HepG2 (cell line): ENCODE results near the gene MRPL2. TPM values are rescaled to one million over a fixed set of nuclear protein-coding genes. Genes with fewer than 3 reads are reported as not detected.
A peak's percentile ranks its signal among the peaks of the same experiment; 100 is the strongest.

Experiments used
- CENPX ChIP-seq: sonication (generic); formaldehyde crosslinking; IDR thresholded peaks from 2 replicates; pipeline ENCODE4 v1.9.0; 2021; ENCODE audit warnings: mild to moderate bottlenecking, missing genetic modification reagents, moderate library complexity
- ELF4 ChIP-seq: sonication (generic); formaldehyde crosslinking; IDR thresholded peaks from 2 replicates; pipeline ENCODE4 v1.5.0; 2020; ENCODE audit warnings: missing genetic modification reagents, mild to moderate bottlenecking, moderate library complexity, borderline replicate concordance
- GPN1 ChIP-seq: sonication (generic); formaldehyde crosslinking; IDR thresholded peaks from 2 replicates; pipeline ENCODE4 v1.5.1; 2020; ENCODE audit warnings: missing genetic modification reagents, borderline replicate concordance
- MIER2 ChIP-seq: IDR thresholded peaks from 2 replicates; pipeline ENCODE4 v1.6.1; 2016; ENCODE audit warnings: missing biosample characterization, missing genetic modification reagents
- MIXL1 ChIP-seq: IDR thresholded peaks from 2 replicates; pipeline ENCODE4 v1.6.1; 2016
- MTF2 ChIP-seq: sonication (generic); formaldehyde crosslinking; IDR thresholded peaks from 2 replicates; pipeline ENCODE4 v1.5.0; 2020; ENCODE audit warnings: missing genetic modification reagents, borderline replicate concordance
- PCBP2 ChIP-seq: fragments of 200-400 bp; formaldehyde crosslinking; optimal IDR thresholded peaks from 2 replicates; pipeline ENCODE3; 2018; ENCODE audit warnings: low read length, low read depth; ENCODE audit not compliant: poor library complexity, severe bottlenecking
- PRMT3 ChIP-seq: sonication (generic); formaldehyde crosslinking; IDR thresholded peaks from 2 replicates; pipeline ENCODE4 v1.8.1; 2022; ENCODE audit warnings: low read depth, mild to moderate bottlenecking, moderate library complexity, missing genetic modification reagents, borderline replicate concordance
- PTBP1 ChIP-seq: fragments of 200-400 bp; formaldehyde crosslinking; IDR thresholded peaks from 2 replicates; pipeline ENCODE4 v1.6.1; 2018; ENCODE audit warnings: low read length, low read depth; ENCODE audit not compliant: poor library complexity, severe bottlenecking
- RCOR2 ChIP-seq: IDR thresholded peaks from 2 replicates; pipeline ENCODE4 v1.6.1; 2016; ENCODE audit warnings: missing biosample characterization, missing genetic modification reagents
- REL ChIP-seq: sonication (generic); formaldehyde crosslinking; conservative IDR thresholded peaks from 2 replicates; pipeline ENCODE4 v1.8.0; 2022; ENCODE audit warnings: mild to moderate bottlenecking, missing genetic modification reagents, moderate library complexity
- RFXAP ChIP-seq: sonication (generic); formaldehyde crosslinking; IDR thresholded peaks from 2 replicates; pipeline ENCODE4 v1.4.0; 2020; ENCODE audit warnings: missing genetic modification reagents, borderline replicate concordance
- SP140L ChIP-seq: sonication (generic); formaldehyde crosslinking; IDR thresholded peaks from 2 replicates; pipeline ENCODE4 v1.4.0; 2020; ENCODE audit warnings: missing genetic modification reagents, borderline replicate concordance
- TRIM24 ChIP-seq: sonication (generic); formaldehyde crosslinking; IDR thresholded peaks from 2 replicates; pipeline ENCODE4 v1.8.0; 2022; ENCODE audit warnings: mild to moderate bottlenecking, missing genetic modification reagents
- XBP1 ChIP-seq: sonication (generic); formaldehyde crosslinking; IDR thresholded peaks from 2 replicates; pipeline ENCODE4 v1.5.0; 2020; ENCODE audit warnings: missing genetic modification reagents
- ZBTB7B ChIP-seq: sonication (generic); formaldehyde crosslinking; IDR thresholded peaks from 2 replicates; pipeline ENCODE4 v1.4.0; 2020; ENCODE audit warnings: missing genetic modification reagents
- ZFP36L1 ChIP-seq: sonication (generic); formaldehyde crosslinking; IDR thresholded peaks from 2 replicates; pipeline ENCODE4 v1.8.0; 2022; ENCODE audit warnings: mild to moderate bottlenecking, missing genetic modification reagents, moderate library complexity
- ZFP37 ChIP-seq: sonication (generic); formaldehyde crosslinking; IDR thresholded peaks from 2 replicates; pipeline ENCODE4 v1.4.0; 2020; ENCODE audit warnings: missing genetic modification reagents, borderline replicate concordance
- ZNF3 ChIP-seq: IDR thresholded peaks from 2 replicates; pipeline ENCODE4 v1.7.0; 2017; ENCODE audit warnings: inconsistent platforms
- ZNF331 ChIP-seq: sonication (generic); formaldehyde crosslinking; IDR thresholded peaks from 2 replicates; pipeline ENCODE4 v1.4.0; 2020; ENCODE audit warnings: missing genetic modification reagents
- ZNF616 ChIP-seq: sonication (generic); formaldehyde crosslinking; IDR thresholded peaks from 2 replicates; pipeline ENCODE4 v1.5.0; 2020; ENCODE audit warnings: low read depth, mild to moderate bottlenecking, missing genetic modification reagents
- ZNF619 ChIP-seq: sonication (generic); formaldehyde crosslinking; IDR thresholded peaks from 2 replicates; pipeline ENCODE4 v1.4.0; 2020; ENCODE audit warnings: mild to moderate bottlenecking, missing genetic modification reagents
- ZSCAN12 ChIP-seq: sonication (generic); formaldehyde crosslinking; IDR thresholded peaks from 2 replicates; pipeline ENCODE4 v1.9.0; 2021; ENCODE audit warnings: mild to moderate bottlenecking, missing genetic modification reagents
- ZSCAN9 ChIP-seq: IDR thresholded peaks from 2 replicates; pipeline ENCODE4 v1.6.1; 2016; ENCODE audit warnings: borderline replicate concordance
- polyA plus RNA-seq, 8 experiments: library from polyadenylated mRNA; depleted of rRNA in 3 of 8; stranded (reverse) in 7 of 8; unstranded in 1 of 8; fragments of >200 nt; fragmentation: Illumina TruSeq in 4 of 8; extraction: Trizol in 4 of 8; gene quantifications; 2 replicates each; pipeline versions ENCODE4 v1.2.1 to v1.2.3, GENCODE V29; 2011 to 2016; ENCODE audit warnings: low read depth in 4 of 8, missing spikeins in 1 of 8, mixed read lengths in 1 of 8; ENCODE audit not compliant: insufficient read depth in 1 of 8
- total RNA-seq, 5 experiments: library from RNA; depleted of rRNA; stranded (reverse); fragments of >200 nt; fragmentation: Illumina TruSeq; extraction: Trizol; gene quantifications; 2 replicates each; pipeline ENCODE4 v1.2.3, GENCODE V29; 2016; ENCODE audit warnings: low read depth in 1 of 5
- TF ChIP-seq, protein P1 (sequence below): IDR thresholded peaks from 2 replicates; pipeline ENCODE4 v1.6.1; 2016; ENCODE audit warnings: low read depth, missing genetic modification reagents, missing compliant biosample characterization
- TF ChIP-seq, protein P2 (sequence below): sonication (generic); formaldehyde crosslinking; IDR thresholded peaks from 2 replicates; pipeline ENCODE4 v1.8.0; 2022; ENCODE audit warnings: mild to moderate bottlenecking, missing genetic modification reagents, moderate library complexity

Gene MRPL2
- total and polyA plus RNA-seq, 2 of the 13 experiments (the other 11 are each of a cell fraction or from before 2014, with no cell fraction given): 56.8 to 65.6 TPM

DNA sequence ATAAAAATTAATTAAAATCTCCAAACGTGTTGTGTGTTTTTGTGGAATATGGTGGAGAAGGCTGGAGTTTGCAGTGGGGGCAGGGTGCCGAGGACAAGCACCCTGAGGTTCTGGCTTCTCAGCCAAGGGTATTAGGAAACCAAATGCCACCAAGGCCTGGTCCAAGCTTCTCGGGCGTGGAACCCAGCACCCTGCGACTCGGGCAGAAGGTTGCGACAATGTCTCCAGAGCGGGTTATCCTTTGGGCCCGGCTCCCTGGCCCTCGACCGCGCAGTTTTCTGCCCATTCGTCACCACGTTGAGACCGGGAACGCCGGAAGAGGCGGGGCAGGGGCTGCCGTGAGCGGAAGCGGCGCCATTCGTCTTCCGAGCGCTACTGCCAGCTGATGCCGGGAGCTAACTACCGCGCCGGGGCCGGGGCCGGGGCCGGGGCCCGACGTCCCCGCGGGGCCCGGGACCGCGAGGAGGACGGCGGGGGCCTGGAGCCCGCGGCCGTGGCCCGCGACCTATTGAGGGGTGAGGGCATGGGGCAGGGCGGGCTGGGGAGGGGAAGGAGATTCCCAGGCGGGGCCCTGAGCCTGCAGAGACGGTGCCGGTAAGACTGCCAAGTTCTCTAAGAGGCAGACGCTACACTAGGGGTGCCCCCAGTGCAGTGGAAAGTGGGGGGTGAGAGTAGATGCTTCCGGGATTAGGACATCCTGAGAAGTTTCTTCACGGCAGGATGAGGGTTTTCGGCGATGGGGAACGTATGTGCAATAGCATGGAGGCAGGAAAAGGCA is 37.8 kb downstream of the MRPL2 start, which contains the start of gene RRP36 (continued):
- TF ChIP-seq PRMT3 (CRISPR knock-in tag) (no peak), MTF2 (CRISPR knock-in tag) (no peak), ZBTB7B (CRISPR knock-in tag) (no peak), PCBP2 (no peak), ZSCAN12 (CRISPR knock-in tag) (peak; percentile 53), REL (CRISPR knock-in tag) (peak; percentile 73; the same call in 1 of the 2 replicates), ZFP36L1 (CRISPR knock-in tag) (0 out of 2 replicates have a peak, but pooled peaks have one; percentile 51), XBP1 (CRISPR knock-in tag) (peak; percentile 82; the same call in 1 of the 2 replicates), ZNF616 (CRISPR knock-in tag) (no peak), GPN1 (no peak), ZNF3 (CRISPR knock-in tag) (no peak), PTBP1 (no peak), MIXL1 (CRISPR knock-in tag) (no peak), CENPX (CRISPR knock-in tag) (no peak), RCOR2 (no peak), ELF4 (CRISPR knock-in tag) (no peak), ZNF619 (CRISPR knock-in tag) (no peak), ZNF331 (CRISPR knock-in tag) (no peak; the same call in 1 of the 2 replicates), RFXAP (no peak; the same call in 1 of the 2 replicates), ZFP37 (CRISPR knock-in tag) (no peak), TRIM24 (CRISPR knock-in tag) (no peak), SP140L (CRISPR knock-in tag) (no peak), MIER2 (CRISPR knock-in tag) (no peak; the same call in 1 of the 2 replicates), ZSCAN9 (CRISPR knock-in tag) (0 out of 2 replicates have a peak, but pooled peaks have one; percentile 47)
- TF ChIP-seq, protein P1, sequence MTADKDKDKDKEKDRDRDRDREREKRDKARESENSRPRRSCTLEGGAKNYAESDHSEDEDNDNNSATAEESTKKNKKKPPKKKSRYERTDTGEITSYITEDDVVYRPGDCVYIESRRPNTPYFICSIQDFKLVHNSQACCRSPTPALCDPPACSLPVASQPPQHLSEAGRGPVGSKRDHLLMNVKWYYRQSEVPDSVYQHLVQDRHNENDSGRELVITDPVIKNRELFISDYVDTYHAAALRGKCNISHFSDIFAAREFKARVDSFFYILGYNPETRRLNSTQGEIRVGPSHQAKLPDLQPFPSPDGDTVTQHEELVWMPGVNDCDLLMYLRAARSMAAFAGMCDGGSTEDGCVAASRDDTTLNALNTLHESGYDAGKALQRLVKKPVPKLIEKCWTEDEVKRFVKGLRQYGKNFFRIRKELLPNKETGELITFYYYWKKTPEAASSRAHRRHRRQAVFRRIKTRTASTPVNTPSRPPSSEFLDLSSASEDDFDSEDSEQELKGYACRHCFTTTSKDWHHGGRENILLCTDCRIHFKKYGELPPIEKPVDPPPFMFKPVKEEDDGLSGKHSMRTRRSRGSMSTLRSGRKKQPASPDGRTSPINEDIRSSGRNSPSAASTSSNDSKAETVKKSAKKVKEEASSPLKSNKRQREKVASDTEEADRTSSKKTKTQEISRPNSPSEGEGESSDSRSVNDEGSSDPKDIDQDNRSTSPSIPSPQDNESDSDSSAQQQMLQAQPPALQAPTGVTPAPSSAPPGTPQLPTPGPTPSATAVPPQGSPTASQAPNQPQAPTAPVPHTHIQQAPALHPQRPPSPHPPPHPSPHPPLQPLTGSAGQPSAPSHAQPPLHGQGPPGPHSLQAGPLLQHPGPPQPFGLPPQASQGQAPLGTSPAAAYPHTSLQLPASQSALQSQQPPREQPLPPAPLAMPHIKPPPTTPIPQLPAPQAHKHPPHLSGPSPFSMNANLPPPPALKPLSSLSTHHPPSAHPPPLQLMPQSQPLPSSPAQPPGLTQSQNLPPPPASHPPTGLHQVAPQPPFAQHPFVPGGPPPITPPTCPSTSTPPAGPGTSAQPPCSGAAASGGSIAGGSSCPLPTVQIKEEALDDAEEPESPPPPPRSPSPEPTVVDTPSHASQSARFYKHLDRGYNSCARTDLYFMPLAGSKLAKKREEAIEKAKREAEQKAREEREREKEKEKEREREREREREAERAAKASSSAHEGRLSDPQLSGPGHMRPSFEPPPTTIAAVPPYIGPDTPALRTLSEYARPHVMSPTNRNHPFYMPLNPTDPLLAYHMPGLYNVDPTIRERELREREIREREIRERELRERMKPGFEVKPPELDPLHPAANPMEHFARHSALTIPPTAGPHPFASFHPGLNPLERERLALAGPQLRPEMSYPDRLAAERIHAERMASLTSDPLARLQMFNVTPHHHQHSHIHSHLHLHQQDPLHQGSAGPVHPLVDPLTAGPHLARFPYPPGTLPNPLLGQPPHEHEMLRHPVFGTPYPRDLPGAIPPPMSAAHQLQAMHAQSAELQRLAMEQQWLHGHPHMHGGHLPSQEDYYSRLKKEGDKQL (CRISPR knock-in tag): no peak
- TF ChIP-seq, protein P2, sequence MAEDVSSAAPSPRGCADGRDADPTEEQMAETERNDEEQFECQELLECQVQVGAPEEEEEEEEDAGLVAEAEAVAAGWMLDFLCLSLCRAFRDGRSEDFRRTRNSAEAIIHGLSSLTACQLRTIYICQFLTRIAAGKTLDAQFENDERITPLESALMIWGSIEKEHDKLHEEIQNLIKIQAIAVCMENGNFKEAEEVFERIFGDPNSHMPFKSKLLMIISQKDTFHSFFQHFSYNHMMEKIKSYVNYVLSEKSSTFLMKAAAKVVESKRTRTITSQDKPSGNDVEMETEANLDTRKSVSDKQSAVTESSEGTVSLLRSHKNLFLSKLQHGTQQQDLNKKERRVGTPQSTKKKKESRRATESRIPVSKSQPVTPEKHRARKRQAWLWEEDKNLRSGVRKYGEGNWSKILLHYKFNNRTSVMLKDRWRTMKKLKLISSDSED (CRISPR knock-in tag): no peak
